K562 (cell line): ENCODE data around the gene TINAG.

Experiments
- AFF4 ChIP-seq: sonication (generic); formaldehyde crosslinking; IDR thresholded peaks from 2 replicates; pipeline ENCODE4 v1.8.0; 2023; ENCODE audit warnings: mild to moderate bottlenecking, missing genetic modification reagents
- JUN ChIP-seq, 2 experiments: sonication (generic) in 1 of 2; formaldehyde crosslinking in 1 of 2; IDR thresholded peaks; 2 replicates each; pipeline versions ENCODE4 v1.6.1 to v1.8.0; 2012 to 2022; ENCODE audit warnings: borderline replicate concordance in 2 of 2, mild to moderate bottlenecking in 2 of 2, improper control_type of control experiment in 1 of 2, low read depth in 1 of 2, low read length in 1 of 2, missing genetic modification reagents in 1 of 2
- PRPF4 ChIP-seq: fragments of 200-400 bp; formaldehyde crosslinking; IDR thresholded peaks from one replicate; pipeline ENCODE4 v1.6.1; 2017; ENCODE audit warnings: low read length, low read depth, mild to moderate bottlenecking; ENCODE audit not compliant: insufficient read depth, poor library complexity, severe bottlenecking
- STAT5A ChIP-seq: IDR thresholded peaks from 2 replicates; pipeline ENCODE4 v1.6.1; 2012; ENCODE audit warnings: low read length, inconsistent platforms, borderline replicate concordance
- ZBTB49 ChIP-seq: sonication (generic); formaldehyde crosslinking; IDR thresholded peaks from 2 replicates; pipeline ENCODE4 v1.8.0; 2022; ENCODE audit warnings: missing genetic modification reagents, mild to moderate bottlenecking, borderline replicate concordance
- ZFX ChIP-seq: sonication (generic); formaldehyde crosslinking; IDR thresholded peaks from 2 replicates; pipeline ENCODE4 v1.8.0; 2022; ENCODE audit warnings: mild to moderate bottlenecking, missing genetic modification reagents, moderate library complexity
- TF ChIP-seq, protein P1 (sequence below): sonication (generic); formaldehyde crosslinking; IDR thresholded peaks from 2 replicates; pipeline ENCODE4 v1.8.0; 2022; ENCODE audit warnings: mild to moderate bottlenecking, missing genetic modification reagents
- TF ChIP-seq, protein P2 (sequence below): fragments of 450-650 bp; IDR thresholded peaks from one replicate; pipeline ENCODE4 v1.6.1; 2018; ENCODE audit warnings: mild to moderate bottlenecking, moderate library complexity; ENCODE audit not compliant: partially characterized antibody
- TF ChIP-seq, protein P3 (sequence below): sonication (generic); formaldehyde crosslinking; IDR thresholded peaks from 2 replicates; pipeline ENCODE4 v1.8.0; 2022; ENCODE audit warnings: mild to moderate bottlenecking, low read depth, missing genetic modification reagents

DNA sequence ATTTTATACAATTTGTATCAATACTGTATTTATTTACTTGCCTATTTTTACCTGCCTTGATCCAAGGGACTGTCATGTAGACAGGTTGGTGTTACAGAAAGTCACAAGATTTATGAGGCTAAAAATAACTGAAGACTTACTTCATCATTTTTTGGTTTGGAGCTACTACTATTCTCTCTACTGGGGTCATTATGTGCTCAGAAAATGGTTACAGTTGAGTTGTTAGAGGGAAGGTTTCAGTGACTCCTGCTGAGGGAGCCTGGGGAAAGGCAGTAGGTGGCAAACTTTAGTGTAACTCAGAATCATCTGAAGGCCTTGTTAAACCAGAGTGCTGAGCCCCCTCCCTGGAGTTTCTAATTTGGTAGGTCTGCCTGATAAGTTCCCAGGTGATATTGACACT lies 118.8 kb downstream of the TINAG start:
- TF ChIP-seq PRPF4 (no peak), ZFX (CRISPR knock-in tag) (no peak), JUN (IDR thresholded peaks at IDR 0.05; ENCODE audit: borderline replicate concordance, low read depth, low read length) (no peak), JUN (CRISPR knock-in tag; IDR thresholded peaks at IDR 0.05; ENCODE audit: borderline replicate concordance) (no peak), AFF4 (CRISPR knock-in tag) (no peak), ZBTB49 (CRISPR knock-in tag) (no peak), STAT5A (no peak)
- TF ChIP-seq, protein P1, sequence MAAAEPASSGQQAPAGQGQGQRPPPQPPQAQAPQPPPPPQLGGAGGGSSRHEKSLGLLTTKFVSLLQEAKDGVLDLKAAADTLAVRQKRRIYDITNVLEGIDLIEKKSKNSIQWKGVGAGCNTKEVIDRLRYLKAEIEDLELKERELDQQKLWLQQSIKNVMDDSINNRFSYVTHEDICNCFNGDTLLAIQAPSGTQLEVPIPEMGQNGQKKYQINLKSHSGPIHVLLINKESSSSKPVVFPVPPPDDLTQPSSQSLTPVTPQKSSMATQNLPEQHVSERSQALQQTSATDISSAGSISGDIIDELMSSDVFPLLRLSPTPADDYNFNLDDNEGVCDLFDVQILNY (CRISPR knock-in tag): no peak
- TF ChIP-seq, protein P2, sequence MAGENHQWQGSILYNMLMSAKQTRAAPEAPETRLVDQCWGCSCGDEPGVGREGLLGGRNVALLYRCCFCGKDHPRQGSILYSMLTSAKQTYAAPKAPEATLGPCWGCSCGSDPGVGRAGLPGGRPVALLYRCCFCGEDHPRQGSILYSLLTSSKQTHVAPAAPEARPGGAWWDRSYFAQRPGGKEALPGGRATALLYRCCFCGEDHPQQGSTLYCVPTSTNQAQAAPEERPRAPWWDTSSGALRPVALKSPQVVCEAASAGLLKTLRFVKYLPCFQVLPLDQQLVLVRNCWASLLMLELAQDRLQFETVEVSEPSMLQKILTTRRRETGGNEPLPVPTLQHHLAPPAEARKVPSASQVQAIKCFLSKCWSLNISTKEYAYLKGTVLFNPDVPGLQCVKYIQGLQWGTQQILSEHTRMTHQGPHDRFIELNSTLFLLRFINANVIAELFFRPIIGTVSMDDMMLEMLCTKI: no peak
- TF ChIP-seq, protein P3, sequence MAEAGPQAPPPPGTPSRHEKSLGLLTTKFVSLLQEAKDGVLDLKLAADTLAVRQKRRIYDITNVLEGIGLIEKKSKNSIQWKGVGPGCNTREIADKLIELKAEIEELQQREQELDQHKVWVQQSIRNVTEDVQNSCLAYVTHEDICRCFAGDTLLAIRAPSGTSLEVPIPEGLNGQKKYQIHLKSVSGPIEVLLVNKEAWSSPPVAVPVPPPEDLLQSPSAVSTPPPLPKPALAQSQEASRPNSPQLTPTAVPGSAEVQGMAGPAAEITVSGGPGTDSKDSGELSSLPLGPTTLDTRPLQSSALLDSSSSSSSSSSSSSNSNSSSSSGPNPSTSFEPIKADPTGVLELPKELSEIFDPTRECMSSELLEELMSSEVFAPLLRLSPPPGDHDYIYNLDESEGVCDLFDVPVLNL (CRISPR knock-in tag): no peak
